Measurements from ENCODE around the gene MROH7. TPM values are rescaled to one million over a fixed set of nuclear protein-coding genes. Genes with fewer than 3 reads are reported as not detected.

Gene MROH7
- polyA plus RNA-seq, 3 donors, result 1.1 TPM; not detected in 2

- intact Hi-C loops (cut with micrococcal nuclease), result no loop called here
- Histone ChIP-seq H3K79me2 (ENCODE audit: insufficient read depth, low read length) (no peaks in the 10 kb centered on the region), H3K27ac (ENCODE audit: low read depth in 1 of 2, low read length in 2 of 2) (no peak overlapping the region), H3K4me3 (replicated peaks in 1 of 3; ENCODE audit: low read depth in 2 of 3, low read length in 3 of 3) (no peak overlapping the region), H4K20me1 (ENCODE audit: insufficient read depth, low read length) (no peaks in the 10 kb centered on the region), H3K4me1 (ENCODE audit: control insufficient read depth in 1 of 2, insufficient read depth in 2 of 2, low read length in 2 of 2) (no peaks in the 10 kb centered on the region), H3K36me3 (replicated peaks in 1 of 2; ENCODE audit: control insufficient read depth in 1 of 2, insufficient read depth in 2 of 2, low read length in 2 of 2) (peaks cover 88 to 98% of the 10 kb centered on the region in 2 donors), H3K4me2 (replicated peaks; ENCODE audit: extremely low read depth, low read length, poor library complexity, severe bottlenecking) (no peak overlapping the region), H3K9me3 (replicated peaks in 1 of 2; ENCODE audit: control insufficient read depth in 1 of 2, insufficient read depth in 1 of 2, low read length in 2 of 2) (no peaks in the 10 kb centered on the region), H3K27me3 (ENCODE audit: control insufficient read depth in 2 of 2, insufficient read depth in 2 of 2, low read length in 2 of 2) (no peaks in the 10 kb centered on the region), H3K9ac (ENCODE audit: insufficient read depth, low read length, poor library complexity, severe bottlenecking) (no peak overlapping the region), H2AFZ (ENCODE audit: insufficient read depth, low read depth, low read length, poor library complexity, severe bottlenecking) (no peak overlapping the region)
- Mint-ChIP-seq H3K4me3 (no peak overlapping the region), H3K9me3 (no peaks in the 10 kb centered on the region), H3K27ac (peak overlapping the region in 2 of 7 donors; percentile 38 to 59), H3K4me1 (no peaks in the 10 kb centered on the region), H3K36me3 (peaks cover 73 to 99% of the 10 kb centered on the region in 2 donors), H3K27me3 (ENCODE audit: low read depth in 3 of 3) (no peaks in the 10 kb centered on the region)
- TF ChIP-seq CTCF (IDR thresholded peaks at IDR 0.05), result no peak
- DNase-seq, result no peak
- WGBS (ENCODE audit: insufficient coverage), result 100% methylated on average over 2 of the region's 6 CpGs
Observed at GRCh38 chr1:54738244-54738643, 96.7 kb downstream of the MROH7 start.

GRCh38 chr1:54741531-54741930 is 99.9 kb downstream of the MROH7 start:
- Histone ChIP-seq H3K9ac (ENCODE audit: insufficient read depth, low read length, poor library complexity, severe bottlenecking) (no peak overlapping the region), H4K20me1 (ENCODE audit: insufficient read depth, low read length) (no peaks in the 10 kb centered on the region), H3K9me3 (replicated peaks in 1 of 2; ENCODE audit: control insufficient read depth in 1 of 2, insufficient read depth in 1 of 2, low read length in 2 of 2) (no peaks in the 10 kb centered on the region), H3K27ac (ENCODE audit: low read depth in 1 of 2, low read length in 2 of 2) (no peak overlapping the region), H3K79me2 (ENCODE audit: insufficient read depth, low read length) (no peaks in the 10 kb centered on the region), H3K4me2 (replicated peaks; ENCODE audit: extremely low read depth, low read length, poor library complexity, severe bottlenecking) (no peak overlapping the region), H3K4me3 (replicated peaks in 1 of 3; ENCODE audit: low read depth in 2 of 3, low read length in 3 of 3) (no peak overlapping the region), H2AFZ (ENCODE audit: insufficient read depth, low read depth, low read length, poor library complexity, severe bottlenecking) (no peak overlapping the region), H3K4me1 (ENCODE audit: control insufficient read depth in 1 of 2, insufficient read depth in 2 of 2, low read length in 2 of 2) (no peaks in the 10 kb centered on the region), H3K36me3 (replicated peaks in 1 of 2; ENCODE audit: control insufficient read depth in 1 of 2, insufficient read depth in 2 of 2, low read length in 2 of 2) (peaks cover 61 to 79% of the 10 kb centered on the region in 2 donors), H3K27me3 (ENCODE audit: control insufficient read depth in 2 of 2, insufficient read depth in 2 of 2, low read length in 2 of 2) (no peaks in the 10 kb centered on the region)
- WGBS (ENCODE audit: insufficient coverage), result 89% methylated on average over 2 of the region's 4 CpGs
- Mint-ChIP-seq H3K27me3 (ENCODE audit: low read depth in 3 of 3) (peaks cover 0 to 2% (median 0%) of the 10 kb centered on the region in 3 donors), H3K4me3 (no peak overlapping the region), H3K27ac (peak overlapping the region in 2 of 7 donors; percentile 44 to 45), H3K4me1 (no peaks in the 10 kb centered on the region), H3K36me3 (peaks cover 57 to 87% of the 10 kb centered on the region in 2 donors), H3K9me3 (no peaks in the 10 kb centered on the region)
- no peak for DNase-seq
- intact Hi-C loops (cut with micrococcal nuclease), result no loop called here
- TF ChIP-seq CTCF (IDR thresholded peaks at IDR 0.05), result no peak
